ENCODE measurements around the gene VSIG8. TPM values are rescaled to one million over a fixed set of nuclear protein-coding genes. Genes with fewer than 3 reads are reported as not detected.

Gene VSIG8
- total and polyA plus RNA-seq, 4 donors: 0.08 TPM; not detected in 3

GRCh38 chr1:159873530-159874143 is 11.2 kb upstream of the VSIG8 start (continued):
- TF ChIP-seq REST (IDR thresholded peaks at IDR 0.05) (no peak), FOXA2 (IDR thresholded peaks at IDR 0.05) (no peak), HNF4G (IDR thresholded peaks at IDR 0.05) (no peak)

- Histone ChIP-seq H3K9me3 (ENCODE audit: control insufficient read depth in 4 of 4, low read length in 3 of 4) (no peaks in the 10 kb centered on the region), H3K4me3 (ENCODE audit: low read depth in 1 of 3, low read length in 3 of 3) (no peak overlapping the region), H3K27me3 (ENCODE audit: control insufficient read depth in 4 of 4, insufficient read depth in 4 of 4, low read length in 3 of 4) (no peaks in the 10 kb centered on the region), H3K9ac (ENCODE audit: low read depth in 1 of 2, low read length in 2 of 2) (no peak overlapping the region), H3K27ac (ENCODE audit: low read depth in 1 of 2, low read length in 2 of 2) (no peak overlapping the region), H3K4me1 (ENCODE audit: control insufficient read depth in 4 of 4, insufficient read depth in 4 of 4, low read length in 3 of 4) (peaks cover 5 to 6% (median 5%) of the 10 kb centered on the region in 4 donors), H3K36me3 (ENCODE audit: control insufficient read depth in 4 of 4, insufficient read depth in 3 of 4, low read depth in 1 of 4, low read length in 3 of 4) (no peaks in the 10 kb centered on the region)
- 83% methylated on average over 15 of the region's 15 CpGs for WGBS
- DNase-seq (ENCODE audit: low spot score): no peak
- no peak for TF ChIP-seq YY1 (IDR thresholded peaks at IDR 0.05)
- TF ChIP-seq REST (IDR thresholded peaks at IDR 0.05): no peak
- TF ChIP-seq JUND (IDR thresholded peaks at IDR 0.05): no peak
- no peak for TF ChIP-seq ATF3 (IDR thresholded peaks at IDR 0.05)
- TF ChIP-seq MAX (IDR thresholded peaks at IDR 0.05): no peak
- no peak for TF ChIP-seq GABPA (IDR thresholded peaks at IDR 0.05 in 1 of 2, conservative IDR thresholded peaks at IDR 0.05 in 1 of 2)
- TF ChIP-seq NR2F2 (IDR thresholded peaks at IDR 0.05): no peak
- no peak for TF ChIP-seq HNF4A (conservative IDR thresholded peaks at IDR 0.05)
- no peak for TF ChIP-seq RAD21 (IDR thresholded peaks at IDR 0.05)
- no peak for TF ChIP-seq FOXA2 (IDR thresholded peaks at IDR 0.05)
Measured at GRCh38 chr1:159872891-159873290, 10.4 kb upstream of the VSIG8 start.

- DNase-seq (ENCODE audit: low spot score): no peak
- Histone ChIP-seq H3K9me3 (ENCODE audit: control insufficient read depth in 4 of 4, low read length in 3 of 4) (no peaks in the 10 kb centered on the region), H3K36me3 (ENCODE audit: control insufficient read depth in 4 of 4, insufficient read depth in 3 of 4, low read depth in 1 of 4, low read length in 3 of 4) (no peaks in the 10 kb centered on the region), H3K4me3 (ENCODE audit: low read depth in 1 of 3, low read length in 3 of 3) (no peak overlapping the region), H3K27ac (ENCODE audit: low read depth in 1 of 2, low read length in 2 of 2) (no peak overlapping the region), H3K9ac (ENCODE audit: low read depth in 1 of 2, low read length in 2 of 2) (no peak overlapping the region), H3K27me3 (ENCODE audit: control insufficient read depth in 4 of 4, insufficient read depth in 4 of 4, low read length in 3 of 4) (no peaks in the 10 kb centered on the region), H3K4me1 (ENCODE audit: control insufficient read depth in 4 of 4, insufficient read depth in 4 of 4, low read length in 3 of 4) (peaks cover 6 to 11% (median 10%) of the 10 kb centered on the region in 4 donors)
- WGBS: 90% methylated on average over 5 of the region's 5 CpGs
- TF ChIP-seq NR2F2 (IDR thresholded peaks at IDR 0.05): no peak
- TF ChIP-seq RAD21 (IDR thresholded peaks at IDR 0.05): no peak
- TF ChIP-seq GABPA (IDR thresholded peaks at IDR 0.05 in 1 of 2, conservative IDR thresholded peaks at IDR 0.05 in 1 of 2): no peak
- no peak for TF ChIP-seq ZBTB33 (IDR thresholded peaks at IDR 0.05)
- TF ChIP-seq JUND (IDR thresholded peaks at IDR 0.05): no peak
- TF ChIP-seq HNF4A (conservative IDR thresholded peaks at IDR 0.05): no peak
- no peak for TF ChIP-seq EGR1 (IDR thresholded peaks at IDR 0.05; ENCODE audit: low read depth in 2 of 2)
- TF ChIP-seq CTCF (IDR thresholded peaks at IDR 0.05; ENCODE audit: low read depth, low read length, missing input control): no peak
- TF ChIP-seq TAF1 (conservative IDR thresholded peaks at IDR 0.05): no peak
- no peak for TF ChIP-seq YY1 (IDR thresholded peaks at IDR 0.05)
- TF ChIP-seq FOXA1 (IDR thresholded peaks at IDR 0.05): no peak
Measured at GRCh38 chr1:159870704-159871103, 8.2 kb upstream of the VSIG8 start.

Measured in liver (tissue), 9 donors.